SK-N-SH (cell line): ENCODE data around the gene MEN1. TPM values are rescaled to one million over a fixed set of nuclear protein-coding genes. Genes with fewer than 3 reads are reported as not detected.

ENCODE experiments used
- CTCF ChIA-PET: fragments of 300-600, 350-600 bp; formaldehyde crosslinking; extraction: SDS; loops from one replicate; lab custom pipeline; 2021; lab: Yijun Ruan, JAX
- POLR2A ChIA-PET: fragments of 350-600 bp; sonication (Branson Sonifier 250); formaldehyde crosslinking; extraction: SDS; loops from one replicate; lab custom pipeline; 2020; ENCODE audit warnings: antibody characterized with exemption, inconsistent platforms; lab: Yijun Ruan, JAX
- DNase-seq: peaks from one replicate; pipeline ENCODE4 v3.0.0; 2012
- H2AFZ ChIP-seq: fragments of 200-600 bp; sonication (generic); 2 replicates; pipeline ENCODE4 v1.8.1; 2016; ENCODE audit warnings: antibody characterized with exemption, mild to moderate bottlenecking, low read depth
- H3F3A ChIP-seq: fragments of 200-600 bp; sonication (generic); replicated peaks from 2 replicates; pipeline ENCODE3; 2016; ENCODE audit warnings: antibody characterized with exemption, mild to moderate bottlenecking; ENCODE audit not compliant: insufficient read depth
- H3K27ac ChIP-seq, 2 experiments: fragments of 200-500 bp in 1 of 2; fragments of 200-600 bp in 1 of 2; sonication (Bioruptor generic) in 1 of 2; sonication (generic), shearing (Covaris generic) in 1 of 2; 2 replicates each; pipeline versions ENCODE4 v1.5.1 to v1.6.1; 2014 to 2016; ENCODE audit warnings: low read depth in 2 of 2, inconsistent platforms in 1 of 2, low read length in 1 of 2, mild to moderate bottlenecking in 1 of 2, mixed read lengths in 1 of 2
- H3K27me3 ChIP-seq: fragments of 200-600 bp; sonication (generic), shearing (Covaris generic); 2 replicates; pipeline ENCODE4 v1.6.1; 2016; ENCODE audit warnings: mixed run types; ENCODE audit not compliant: insufficient read depth
- H3K36me3 ChIP-seq, 2 experiments: fragments of 200-500 bp in 1 of 2; fragments of 200-600 bp in 1 of 2; sonication (Bioruptor generic) in 1 of 2; sonication (generic) in 1 of 2; replicated peaks in 1 of 2; 2 replicates each; pipeline versions ENCODE3 to v1.5.1; 2014 to 2016; ENCODE audit warnings: low read length in 1 of 2, mild to moderate bottlenecking in 1 of 2; ENCODE audit not compliant: insufficient read depth in 2 of 2, control insufficient read depth in 1 of 2
- H3K4me1 ChIP-seq, 2 experiments: fragments of 200-500 bp in 1 of 2; fragments of 200-600 bp in 1 of 2; sonication (Bioruptor generic) in 1 of 2; sonication (generic), shearing (Covaris generic) in 1 of 2; 2 replicates each; pipeline versions ENCODE4 v1.5.1 to v1.6.1; 2014 to 2016; ENCODE audit warnings: low read depth in 1 of 2, low read length in 1 of 2, mixed run types in 1 of 2; ENCODE audit not compliant: insufficient read depth in 2 of 2, control insufficient read depth in 1 of 2
- H3K4me2 ChIP-seq: fragments of 200-600 bp; sonication (generic), shearing (Covaris generic); 2 replicates; pipeline ENCODE4 v1.6.1; 2017; ENCODE audit warnings: mixed run types
- H3K4me3 ChIP-seq, 2 experiments: fragments of 200-500 bp in 1 of 2; fragments of 200-600 bp in 1 of 2; sonication (Bioruptor generic) in 1 of 2; sonication (generic), shearing (Covaris generic) in 1 of 2; 2 replicates each; pipeline versions ENCODE4 v1.5.1 to v1.8.1; 2014 to 2016; ENCODE audit warnings: low read depth in 2 of 2, inconsistent platforms in 1 of 2, low read length in 1 of 2, mild to moderate bottlenecking in 1 of 2, mixed read lengths in 1 of 2, moderate library complexity in 1 of 2
- H3K79me2 ChIP-seq: fragments of 200-600 bp; sonication (generic); 2 replicates; pipeline ENCODE4 v1.8.1; 2017; ENCODE audit warnings: mild to moderate bottlenecking; ENCODE audit not compliant: insufficient read depth
- H3K9ac ChIP-seq: fragments of 200-600 bp; sonication (generic); 2 replicates; pipeline ENCODE4 v1.6.1; 2017; ENCODE audit warnings: mixed run types
- H3K9me2 ChIP-seq: fragments of 200-600 bp; sonication (generic); 2 replicates; pipeline ENCODE4 v1.6.1; 2017; ENCODE audit warnings: mixed run types
- H3K9me3 ChIP-seq: fragments of 200-600 bp; sonication (generic); 2 replicates; pipeline ENCODE4 v1.6.1; 2017; ENCODE audit warnings: mixed run types, mild to moderate bottlenecking, moderate library complexity
- H4K20me1 ChIP-seq: fragments of 200-600 bp; sonication (generic); 2 replicates; pipeline ENCODE4 v1.6.1; 2017; ENCODE audit warnings: mild to moderate bottlenecking, mixed run types; ENCODE audit not compliant: insufficient read depth
- CHD2 ChIP-seq: fragments of 150-350 bp; IDR thresholded peaks from 2 replicates; pipeline ENCODE4 v1.6.1; 2018; ENCODE audit warnings: low read length; ENCODE audit not compliant: partially characterized antibody
- EP300 ChIP-seq, 2 experiments: IDR thresholded peaks; 2 replicates each; pipeline versions ENCODE4 v1.4.0 to v1.6.1; 2012; ENCODE audit warnings: borderline replicate concordance in 1 of 2, low read depth in 1 of 2, low read length in 1 of 2
- EZH2phosphoT487 ChIP-seq: fragments of 200-600 bp; sonication (generic); IDR thresholded peaks from 2 replicates; pipeline ENCODE4 v1.6.1; 2017; ENCODE audit warnings: low read depth, mixed run types, mild to moderate bottlenecking, antibody characterized with exemption, moderate library complexity, borderline replicate concordance
- GABPA ChIP-seq: IDR thresholded peaks from 2 replicates; pipeline ENCODE4 v1.4.0; 2012; ENCODE audit warnings: low read depth, mild to moderate bottlenecking
- JUND ChIP-seq: IDR thresholded peaks from 2 replicates; pipeline ENCODE4 v1.4.0; 2012
- NRF1 ChIP-seq: IDR thresholded peaks from 2 replicates; pipeline ENCODE4 v1.6.1; 2012; ENCODE audit warnings: low read depth, mild to moderate bottlenecking, low read length
- RAD21 ChIP-seq: IDR thresholded peaks from 2 replicates; pipeline ENCODE4 v1.6.1; 2012; ENCODE audit warnings: mild to moderate bottlenecking, low read length
- RFX5 ChIP-seq: IDR thresholded peaks from 2 replicates; pipeline ENCODE4 v1.6.1; 2012; ENCODE audit warnings: mild to moderate bottlenecking, improper control_type of control experiment, low read length
- RXRA ChIP-seq: IDR thresholded peaks from 2 replicates; pipeline ENCODE4 v1.4.0; 2012; ENCODE audit warnings: low read depth, mild to moderate bottlenecking, borderline replicate concordance
- TCF12 ChIP-seq: IDR thresholded peaks from 2 replicates; pipeline ENCODE4 v1.4.0; 2012
- YY1 ChIP-seq: IDR thresholded peaks from 2 replicates; pipeline ENCODE4 v1.4.0; 2012; ENCODE audit warnings: low read depth, mild to moderate bottlenecking
- WGBS: methylation state at CpG from one replicate; pipeline ENCODE4 v1.1.6; 2017; ENCODE audit warnings: low lambda C conversion rate; 5-methylcytosine and 5-hydroxymethylcytosine counted together
- polyA plus RNA-seq, 3 experiments: library from polyadenylated mRNA; depleted of rRNA; stranded (reverse); fragments of >200 nt; gene quantifications; 2 replicates each; pipeline ENCODE4 v1.2.3, GENCODE V29; 2012
- TF ChIP-seq, protein P1 (sequence below): IDR thresholded peaks from 2 replicates; pipeline ENCODE4 v1.6.1; 2012; ENCODE audit warnings: mild to moderate bottlenecking, low read depth, low read length, moderate library complexity
- TF ChIP-seq, protein P2 (sequence below): IDR thresholded peaks from 2 replicates; pipeline ENCODE4 v1.4.0; 2012; ENCODE audit warnings: low read depth
- TF ChIP-seq, protein P3 (sequence below): fragments of 150-350 bp; IDR thresholded peaks from 2 replicates; pipeline ENCODE4 v1.6.1; 2017; ENCODE audit warnings: antibody characterized with exemption, low read length, low read depth, borderline replicate concordance

Gene MEN1
- polyA plus RNA-seq, 1 of the 3 experiments (the other 2 are of a cell fraction), result 52.9 TPM

DNA sequence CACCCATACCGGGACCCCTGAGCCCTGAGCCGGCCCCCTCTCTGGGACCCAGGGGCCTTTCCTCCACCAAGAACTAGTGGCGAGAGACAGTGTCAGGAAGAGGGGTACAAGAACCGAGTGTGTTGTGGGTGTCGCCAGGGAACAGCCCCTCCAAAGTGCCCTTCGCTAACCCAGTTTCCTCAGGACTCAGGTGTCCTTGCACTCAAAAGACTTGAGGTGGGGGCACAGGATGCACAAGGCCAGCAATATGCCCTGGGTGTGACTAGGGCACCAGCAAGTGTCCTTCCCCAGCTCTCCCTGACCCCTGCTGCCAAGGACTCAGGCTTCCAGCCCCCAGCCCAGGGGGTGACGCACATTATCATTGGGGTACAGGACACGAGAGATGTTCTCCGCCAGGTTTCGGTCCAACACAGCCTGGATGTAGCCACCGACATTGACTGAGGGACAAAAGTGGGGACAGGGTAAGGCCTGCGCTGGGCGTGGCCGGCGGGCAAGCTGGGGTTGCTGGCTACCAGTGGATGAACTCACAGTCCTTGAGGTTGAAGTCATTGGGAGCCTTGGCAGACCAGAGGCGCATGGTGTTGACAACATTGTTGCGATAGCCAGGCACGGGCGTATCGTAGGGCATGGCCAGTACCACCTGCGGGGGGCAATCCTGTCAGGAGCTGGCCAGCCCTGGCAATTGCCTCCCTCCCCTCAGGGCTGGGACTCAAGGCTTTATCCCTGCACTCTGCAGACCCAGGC is 55.3 kb downstream of the MEN1 start:
- no peaks in the 10 kb centered on the region for H3K79me2 ChIP-seq
- POLR2A ChIA-PET, result no interaction called here
- no peak overlapping the region for H3K4me3 ChIP-seq
- 92% methylated on average over 19 of the region's 21 CpGs for WGBS
- H4K20me1 ChIP-seq, result no peaks in the 10 kb centered on the region
- no peaks in the 10 kb centered on the region for H3K9me2 ChIP-seq
- CTCF ChIA-PET, result interaction anchor here (0.6 to 2.8 kb wide), 4 partner anchors 11 to 13 kb away, joined by 3 to 10 read pairs (median 4); partner anchors contain the start of gene RASGRP2
- H3K4me2 ChIP-seq, result no peak overlapping the region
- H3F3A ChIP-seq, result peaks cover 4% of the 10 kb centered on the region
- no peaks in the 10 kb centered on the region for H3K27me3 ChIP-seq
- DNase-seq, result no peak
- TF ChIP-seq NRF1, result no peak
- TF ChIP-seq, protein P1, sequence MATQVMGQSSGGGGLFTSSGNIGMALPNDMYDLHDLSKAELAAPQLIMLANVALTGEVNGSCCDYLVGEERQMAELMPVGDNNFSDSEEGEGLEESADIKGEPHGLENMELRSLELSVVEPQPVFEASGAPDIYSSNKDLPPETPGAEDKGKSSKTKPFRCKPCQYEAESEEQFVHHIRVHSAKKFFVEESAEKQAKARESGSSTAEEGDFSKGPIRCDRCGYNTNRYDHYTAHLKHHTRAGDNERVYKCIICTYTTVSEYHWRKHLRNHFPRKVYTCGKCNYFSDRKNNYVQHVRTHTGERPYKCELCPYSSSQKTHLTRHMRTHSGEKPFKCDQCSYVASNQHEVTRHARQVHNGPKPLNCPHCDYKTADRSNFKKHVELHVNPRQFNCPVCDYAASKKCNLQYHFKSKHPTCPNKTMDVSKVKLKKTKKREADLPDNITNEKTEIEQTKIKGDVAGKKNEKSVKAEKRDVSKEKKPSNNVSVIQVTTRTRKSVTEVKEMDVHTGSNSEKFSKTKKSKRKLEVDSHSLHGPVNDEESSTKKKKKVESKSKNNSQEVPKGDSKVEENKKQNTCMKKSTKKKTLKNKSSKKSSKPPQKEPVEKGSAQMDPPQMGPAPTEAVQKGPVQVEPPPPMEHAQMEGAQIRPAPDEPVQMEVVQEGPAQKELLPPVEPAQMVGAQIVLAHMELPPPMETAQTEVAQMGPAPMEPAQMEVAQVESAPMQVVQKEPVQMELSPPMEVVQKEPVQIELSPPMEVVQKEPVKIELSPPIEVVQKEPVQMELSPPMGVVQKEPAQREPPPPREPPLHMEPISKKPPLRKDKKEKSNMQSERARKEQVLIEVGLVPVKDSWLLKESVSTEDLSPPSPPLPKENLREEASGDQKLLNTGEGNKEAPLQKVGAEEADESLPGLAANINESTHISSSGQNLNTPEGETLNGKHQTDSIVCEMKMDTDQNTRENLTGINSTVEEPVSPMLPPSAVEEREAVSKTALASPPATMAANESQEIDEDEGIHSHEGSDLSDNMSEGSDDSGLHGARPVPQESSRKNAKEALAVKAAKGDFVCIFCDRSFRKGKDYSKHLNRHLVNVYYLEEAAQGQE, result no peak
- TF ChIP-seq YY1, result no peak
- no peak for TF ChIP-seq RFX5
- TF ChIP-seq, protein P2, sequence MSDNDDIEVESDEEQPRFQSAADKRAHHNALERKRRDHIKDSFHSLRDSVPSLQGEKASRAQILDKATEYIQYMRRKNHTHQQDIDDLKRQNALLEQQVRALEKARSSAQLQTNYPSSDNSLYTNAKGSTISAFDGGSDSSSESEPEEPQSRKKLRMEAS, result no peak
- TF ChIP-seq, protein P3, sequence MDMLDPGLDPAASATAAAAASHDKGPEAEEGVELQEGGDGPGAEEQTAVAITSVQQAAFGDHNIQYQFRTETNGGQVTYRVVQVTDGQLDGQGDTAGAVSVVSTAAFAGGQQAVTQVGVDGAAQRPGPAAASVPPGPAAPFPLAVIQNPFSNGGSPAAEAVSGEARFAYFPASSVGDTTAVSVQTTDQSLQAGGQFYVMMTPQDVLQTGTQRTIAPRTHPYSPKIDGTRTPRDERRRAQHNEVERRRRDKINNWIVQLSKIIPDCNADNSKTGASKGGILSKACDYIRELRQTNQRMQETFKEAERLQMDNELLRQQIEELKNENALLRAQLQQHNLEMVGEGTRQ, result no peak
- no peak for TF ChIP-seq CHD2
- TF ChIP-seq, all 33 proteins: peak for 0
- Histone ChIP-seq H3K9me3 (no peaks in the 10 kb centered on the region), H3K4me1 (peaks cover 0 to 6% of the 10 kb centered on the region in 2 experiments; a peak in 1 of 4 replicates), H3K9ac (no peak overlapping the region), H2AFZ (no peak overlapping the region), H3K27ac (no peak overlapping the region), H3K36me3 (no peaks in the 10 kb centered on the region)

DNA sequence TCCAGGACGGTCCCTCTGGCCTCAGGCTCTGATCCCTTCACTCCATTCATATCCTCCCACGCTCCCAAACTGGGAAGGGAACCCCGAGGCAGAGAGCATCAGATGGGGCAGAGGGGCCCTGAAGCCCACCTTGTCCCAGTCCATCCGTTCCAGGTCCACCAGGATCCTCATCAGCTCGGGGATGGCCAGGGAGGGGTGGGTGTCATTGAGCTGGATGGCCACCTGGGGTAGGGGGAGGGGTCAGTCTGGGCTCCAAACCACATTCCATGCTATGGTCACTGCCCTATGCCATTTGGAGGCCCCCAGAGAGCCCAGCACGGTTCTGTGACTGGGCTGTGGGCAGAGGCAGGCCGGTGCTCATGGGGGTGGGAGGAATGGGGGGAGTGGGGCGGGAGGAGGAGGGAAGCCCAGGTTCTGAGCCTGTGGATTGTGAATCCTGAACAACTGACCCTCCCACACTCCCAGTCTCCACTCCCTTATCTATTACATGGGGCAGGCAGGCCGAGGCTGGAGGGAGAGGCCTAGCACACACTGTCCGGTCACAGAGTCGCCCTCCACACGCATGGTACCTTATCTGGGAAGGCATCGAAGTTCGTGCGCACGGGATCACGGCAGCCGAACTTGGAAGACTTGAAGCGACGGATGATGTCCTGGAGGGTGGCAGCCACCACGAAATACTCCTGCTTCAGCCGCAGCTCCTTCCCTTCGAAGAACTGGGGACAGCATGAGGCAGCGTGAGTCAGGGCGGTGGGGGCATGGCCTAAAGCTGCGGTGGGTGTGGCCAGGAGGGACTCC is 56.0 kb downstream of the MEN1 start:
- Histone ChIP-seq H3K9me2 (no peaks in the 10 kb centered on the region), H3K9ac (no peak overlapping the region), H3F3A (peaks cover 3% of the 10 kb centered on the region), H3K4me2 (no peak overlapping the region), H3K4me3 (no peak overlapping the region), H3K27ac (no peak overlapping the region), H3K4me1 (peaks cover 0 to 2% of the 10 kb centered on the region in 2 experiments; a peak in 1 of 4 replicates), H3K79me2 (no peaks in the 10 kb centered on the region), H2AFZ (no peak overlapping the region), H4K20me1 (no peaks in the 10 kb centered on the region), H3K27me3 (no peaks in the 10 kb centered on the region), H3K9me3 (no peaks in the 10 kb centered on the region), H3K36me3 (no peaks in the 10 kb centered on the region)
- TF ChIP-seq GABPA (no peak), YY1 (no peak), RAD21 (no peak), JUND (no peak), EP300 (IDR thresholded peaks at IDR 0.05; ENCODE audit: borderline replicate concordance in 1 of 2, low read depth in 1 of 2, low read length in 1 of 2) (no peak), EZH2phosphoT487 (no peak), TCF12 (no peak), RXRA (no peak)
- TF ChIP-seq, protein P3, result no peak
- CTCF ChIA-PET, result interaction anchor here (1.3 to 3.4 kb wide), 3 partner anchors 10 to 14 kb away, joined by 6 to 15 read pairs (median 10); partner anchors contain the start of gene RASGRP2
- POLR2A ChIA-PET, result no interaction called here
- no peak for DNase-seq
- WGBS, result 89% methylated on average over 24 of the region's 26 CpGs
